ENCODE results near the gene PAOX. TPM values are rescaled to one million over a fixed set of nuclear protein-coding genes. Genes with fewer than 3 reads are reported as not detected.

Gene PAOX
- total RNA-seq, 1 experiment from 2014 or later = 1.2 TPM

DNA sequence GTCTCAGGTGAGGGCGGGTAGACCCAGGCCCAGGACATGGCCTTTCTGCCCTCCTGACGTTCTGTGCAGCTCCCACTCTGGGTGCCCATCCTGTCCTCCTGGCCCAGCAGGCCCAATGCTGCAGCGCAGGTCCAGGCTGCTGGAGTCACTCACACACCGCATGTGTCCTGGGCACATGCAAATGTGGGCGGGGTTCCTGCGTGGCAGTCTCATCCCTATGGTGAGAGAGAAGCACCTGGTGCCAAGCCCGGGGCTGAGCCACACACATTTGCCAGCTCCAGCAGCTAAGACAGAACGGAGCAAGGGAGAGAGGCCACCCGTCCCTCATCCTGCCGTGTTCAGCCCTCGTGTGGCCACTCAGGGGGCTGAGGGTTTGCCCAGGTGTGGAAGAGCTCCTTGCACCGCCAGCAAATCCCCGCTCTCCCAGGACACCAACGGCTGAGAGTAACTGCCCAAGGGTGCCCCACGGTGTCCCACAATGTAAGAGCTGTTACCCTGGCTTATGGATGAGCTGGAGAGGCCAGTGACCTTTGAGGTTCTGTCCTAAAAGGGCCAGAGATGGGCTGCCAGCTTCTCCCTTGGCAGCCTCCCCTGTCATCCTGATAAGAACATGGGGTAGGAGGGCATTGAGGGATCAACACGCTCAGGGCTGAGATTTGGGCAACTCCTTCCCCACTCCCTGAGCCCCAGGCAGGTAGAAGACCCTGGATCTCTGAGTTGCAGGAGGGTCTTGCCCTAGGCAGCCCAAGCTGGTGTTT lies 25.7 kb upstream of the PAOX start:
- DNase-seq (ENCODE audit: unreplicated experiment) = no peak
- POLR2A ChIA-PET = no interaction called here
- Mint-ChIP-seq H3K36me3 (ENCODE audit: insufficient read depth, unreplicated experiment) (no peaks in the 10 kb centered on the region), H3K4me1 (ENCODE audit: insufficient read depth, unreplicated experiment) (peaks cover 6% of the 10 kb centered on the region), H3K4me3 (ENCODE audit: unreplicated experiment) (no peak overlapping the region), H3K27ac (ENCODE audit: low read depth, unreplicated experiment) (no peak overlapping the region), H3K9me3 (ENCODE audit: unreplicated experiment) (no peaks in the 10 kb centered on the region), H3K27me3 (ENCODE audit: insufficient read depth, unreplicated experiment) (no peaks in the 10 kb centered on the region)
- intact Hi-C loops (cut with micrococcal nuclease) = no loop called here
- no TSS peak for BruUV-seq (replicated peaks)
- TF ChIP-seq, protein P1, sequence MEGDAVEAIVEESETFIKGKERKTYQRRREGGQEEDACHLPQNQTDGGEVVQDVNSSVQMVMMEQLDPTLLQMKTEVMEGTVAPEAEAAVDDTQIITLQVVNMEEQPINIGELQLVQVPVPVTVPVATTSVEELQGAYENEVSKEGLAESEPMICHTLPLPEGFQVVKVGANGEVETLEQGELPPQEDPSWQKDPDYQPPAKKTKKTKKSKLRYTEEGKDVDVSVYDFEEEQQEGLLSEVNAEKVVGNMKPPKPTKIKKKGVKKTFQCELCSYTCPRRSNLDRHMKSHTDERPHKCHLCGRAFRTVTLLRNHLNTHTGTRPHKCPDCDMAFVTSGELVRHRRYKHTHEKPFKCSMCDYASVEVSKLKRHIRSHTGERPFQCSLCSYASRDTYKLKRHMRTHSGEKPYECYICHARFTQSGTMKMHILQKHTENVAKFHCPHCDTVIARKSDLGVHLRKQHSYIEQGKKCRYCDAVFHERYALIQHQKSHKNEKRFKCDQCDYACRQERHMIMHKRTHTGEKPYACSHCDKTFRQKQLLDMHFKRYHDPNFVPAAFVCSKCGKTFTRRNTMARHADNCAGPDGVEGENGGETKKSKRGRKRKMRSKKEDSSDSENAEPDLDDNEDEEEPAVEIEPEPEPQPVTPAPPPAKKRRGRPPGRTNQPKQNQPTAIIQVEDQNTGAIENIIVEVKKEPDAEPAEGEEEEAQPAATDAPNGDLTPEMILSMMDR (IDR thresholded peaks at IDR 0.05; ENCODE audit: unreplicated experiment) = no peak
- CTCF ChIA-PET = interaction anchor here (0.7 to 1.9 kb wide), 3 partner anchors 19 to 702 kb away, joined by 3 to 11 read pairs (median 3); no protein-coding TSS in a partner anchor

DNA sequence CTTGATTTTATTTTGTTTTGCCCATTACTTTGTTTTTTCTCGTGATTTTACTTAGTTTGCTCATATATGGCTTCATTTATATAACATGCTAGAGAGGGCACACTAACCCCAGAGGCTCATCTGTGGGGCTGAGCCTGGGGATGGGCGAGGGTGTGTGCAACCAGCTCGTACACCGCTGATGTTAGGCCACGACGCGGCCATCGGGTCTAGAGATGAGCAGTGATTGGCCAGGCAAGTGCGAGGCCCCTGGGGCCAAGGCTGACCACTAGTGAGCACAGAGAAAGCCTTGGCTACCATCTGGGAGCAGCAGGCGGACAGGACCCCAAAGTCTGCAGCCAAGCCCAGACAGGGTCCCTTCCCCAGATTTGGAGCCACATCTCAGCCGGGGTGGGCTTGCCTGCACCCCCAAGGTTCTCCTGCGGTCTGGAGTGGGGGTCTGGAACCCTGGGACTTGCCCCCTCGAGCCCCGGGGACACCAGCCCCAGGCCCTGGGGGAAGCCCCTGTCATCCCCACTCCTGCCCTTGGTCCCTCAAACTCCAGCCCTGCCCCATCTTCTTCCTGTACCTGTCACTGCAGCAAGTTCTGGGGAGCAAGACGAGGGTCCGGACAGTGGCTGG lies 25.0 kb upstream of the PAOX start:
- POLR2A ChIA-PET = interaction anchor here (0.6 kb wide), 1 partner anchor 33 kb away, joined by 6 read pairs; no protein-coding TSS in a partner anchor
- no peak for DNase-seq (ENCODE audit: unreplicated experiment)
- no peak overlapping the region for H3K27ac Mint-ChIP-seq (ENCODE audit: low read depth, unreplicated experiment)
- BruUV-seq (replicated peaks) = no TSS peak
- TF ChIP-seq, protein P1 (IDR thresholded peaks at IDR 0.05; ENCODE audit: unreplicated experiment) = no peak
- intact Hi-C loops (cut with micrococcal nuclease) = no loop called here
- CTCF ChIA-PET = no interaction called here
- H3K9me3 Mint-ChIP-seq (ENCODE audit: unreplicated experiment) = no peaks in the 10 kb centered on the region
- H3K36me3 Mint-ChIP-seq (ENCODE audit: insufficient read depth, unreplicated experiment) = no peaks in the 10 kb centered on the region
- peaks cover 3% of the 10 kb centered on the region for H3K4me1 Mint-ChIP-seq (ENCODE audit: insufficient read depth, unreplicated experiment)
- no peak overlapping the region for H3K4me3 Mint-ChIP-seq (ENCODE audit: unreplicated experiment)
- no peaks in the 10 kb centered on the region for H3K27me3 Mint-ChIP-seq (ENCODE audit: insufficient read depth, unreplicated experiment)

DNA sequence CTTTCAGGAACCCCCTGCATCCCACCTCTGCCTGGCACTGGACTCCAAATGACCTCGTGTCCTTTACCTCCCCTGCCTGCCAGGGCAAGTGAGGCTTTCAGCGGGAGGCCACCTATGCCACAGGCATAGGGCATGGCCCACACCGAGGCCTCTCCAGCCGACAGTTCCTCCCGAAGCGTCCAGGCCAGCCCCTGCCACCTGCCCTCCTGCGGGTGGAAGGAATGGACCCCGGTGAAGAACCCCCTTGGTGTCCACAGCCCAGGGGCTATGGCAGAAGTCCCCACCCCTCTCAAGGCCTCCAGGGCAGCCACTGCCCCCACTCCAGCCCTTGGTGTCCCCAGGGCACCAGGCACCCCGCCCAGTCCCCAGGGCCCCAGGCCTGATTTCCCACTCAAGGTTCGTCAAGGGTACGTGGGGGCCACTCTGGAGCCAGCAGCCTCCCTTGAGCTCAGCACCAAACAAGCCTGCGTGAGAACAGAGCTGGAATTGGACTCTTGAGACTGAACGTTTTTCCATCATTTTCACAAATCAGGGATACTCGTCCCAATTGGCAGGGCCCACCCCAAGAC lies 24.3 kb upstream of the PAOX start:
- BruUV-seq (replicated peaks) = no TSS peak
- TF ChIP-seq, protein P1 (IDR thresholded peaks at IDR 0.05; ENCODE audit: unreplicated experiment) = no peak
- Mint-ChIP-seq H3K27me3 (ENCODE audit: insufficient read depth, unreplicated experiment) (no peaks in the 10 kb centered on the region), H3K36me3 (ENCODE audit: insufficient read depth, unreplicated experiment) (no peaks in the 10 kb centered on the region), H3K9me3 (ENCODE audit: unreplicated experiment) (no peaks in the 10 kb centered on the region), H3K27ac (ENCODE audit: low read depth, unreplicated experiment) (no peak overlapping the region), H3K4me3 (ENCODE audit: unreplicated experiment) (no peak overlapping the region), H3K4me1 (ENCODE audit: insufficient read depth, unreplicated experiment) (no peaks in the 10 kb centered on the region)
- intact Hi-C loops (cut with micrococcal nuclease) = no loop called here
- ChIA-PET CTCF (no interaction called here), POLR2A (no interaction called here)
- DNase-seq (ENCODE audit: unreplicated experiment) = no peak

DNA sequence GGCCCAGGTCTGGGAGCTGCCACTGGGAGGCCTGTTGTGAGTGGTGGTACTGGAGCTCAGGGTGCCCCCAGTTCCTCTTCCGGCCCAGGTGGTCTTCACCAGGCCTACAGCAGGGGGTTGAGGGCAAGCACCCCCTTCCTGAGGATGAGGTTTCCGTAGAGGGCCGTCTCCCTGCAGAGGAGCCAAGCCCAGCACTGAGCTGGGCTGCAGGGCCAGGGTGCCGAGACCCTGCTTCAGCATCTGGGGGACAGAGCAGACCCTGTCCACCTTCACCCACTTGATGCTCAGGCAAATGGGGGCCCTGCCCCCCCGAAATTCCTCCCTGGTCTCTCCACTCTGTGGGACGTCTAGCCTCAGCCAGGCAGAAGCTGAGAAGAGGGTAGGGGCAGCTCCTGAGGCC lies 23.8 kb upstream of the PAOX start:
- Mint-ChIP-seq H3K4me1 (ENCODE audit: insufficient read depth, unreplicated experiment) (no peaks in the 10 kb centered on the region), H3K36me3 (ENCODE audit: insufficient read depth, unreplicated experiment) (no peaks in the 10 kb centered on the region), H3K9me3 (ENCODE audit: unreplicated experiment) (no peaks in the 10 kb centered on the region), H3K27ac (ENCODE audit: low read depth, unreplicated experiment) (no peak overlapping the region), H3K4me3 (ENCODE audit: unreplicated experiment) (no peak overlapping the region), H3K27me3 (ENCODE audit: insufficient read depth, unreplicated experiment) (no peaks in the 10 kb centered on the region)
- BruUV-seq (replicated peaks) = no TSS peak
- no peak for DNase-seq (ENCODE audit: unreplicated experiment)
- intact Hi-C loops (cut with micrococcal nuclease) = no loop called here
- ChIA-PET POLR2A (no interaction called here), CTCF (no interaction called here)
- TF ChIP-seq, protein P1 (IDR thresholded peaks at IDR 0.05; ENCODE audit: unreplicated experiment) = no peak

Measured in MCF 10A (cell line).